ENCODE data around the gene RGS14.

RGS14 gene

GRCh38 chr5:177378884-177379883 lies 21.5 kb downstream of the RGS14 start:
- no peak for DNase-seq (ENCODE audit: low read depth)

GRCh38 chr5:177380805-177381126 lies 23.0 kb downstream of the RGS14 start:
- DNase-seq (ENCODE audit: low read depth) = no peak

- DNase-seq (ENCODE audit: low read depth) = no peak
Measured at GRCh38 chr5:177382423-177383029, 24.8 kb downstream of the RGS14 start.

GRCh38 chr5:177383181-177383580 lies 25.5 kb downstream of the RGS14 start:
- no peak for DNase-seq (ENCODE audit: low read depth)

GRCh38 chr5:177384134-177384533 lies 26.4 kb downstream of the RGS14 start, which contains the start of gene SLC34A1:
Gene SLC34A1, plus strand, starts transcription at chr5:177384434. Its CDS starts 1,308 bp downstream, at chr5:177385742.
- DNase-seq (ENCODE audit: low read depth) = no peak

DNA sequence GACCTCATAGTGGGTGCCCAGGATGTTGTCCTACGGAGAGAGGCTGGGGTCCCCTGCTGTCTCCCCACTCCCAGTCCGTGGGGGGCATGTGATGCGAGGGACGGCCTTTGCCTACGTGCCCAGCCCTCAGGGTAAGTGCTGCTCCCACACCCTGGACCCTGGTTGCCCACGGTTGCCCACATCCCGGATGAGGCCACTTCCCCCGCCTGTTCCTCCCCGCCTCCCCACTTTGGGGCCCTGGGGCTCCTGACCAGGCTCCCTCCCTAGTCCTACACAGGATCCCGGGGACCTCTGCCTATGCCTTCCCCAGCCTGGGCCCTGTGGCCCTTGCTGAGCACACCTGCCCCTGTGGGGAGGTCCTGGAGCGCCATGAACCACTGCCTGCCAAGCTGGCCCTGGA lies 28.0 kb downstream of the RGS14 start:
- DNase-seq (ENCODE audit: low read depth) = no peak

GRCh38 chr5:177386542-177386941 lies 28.8 kb downstream of the RGS14 start:
- no peak for DNase-seq (ENCODE audit: low read depth)

- DNase-seq (ENCODE audit: low read depth) = no peak
Measured at GRCh38 chr5:177387405-177387804, 29.7 kb downstream of the RGS14 start.

DNA sequence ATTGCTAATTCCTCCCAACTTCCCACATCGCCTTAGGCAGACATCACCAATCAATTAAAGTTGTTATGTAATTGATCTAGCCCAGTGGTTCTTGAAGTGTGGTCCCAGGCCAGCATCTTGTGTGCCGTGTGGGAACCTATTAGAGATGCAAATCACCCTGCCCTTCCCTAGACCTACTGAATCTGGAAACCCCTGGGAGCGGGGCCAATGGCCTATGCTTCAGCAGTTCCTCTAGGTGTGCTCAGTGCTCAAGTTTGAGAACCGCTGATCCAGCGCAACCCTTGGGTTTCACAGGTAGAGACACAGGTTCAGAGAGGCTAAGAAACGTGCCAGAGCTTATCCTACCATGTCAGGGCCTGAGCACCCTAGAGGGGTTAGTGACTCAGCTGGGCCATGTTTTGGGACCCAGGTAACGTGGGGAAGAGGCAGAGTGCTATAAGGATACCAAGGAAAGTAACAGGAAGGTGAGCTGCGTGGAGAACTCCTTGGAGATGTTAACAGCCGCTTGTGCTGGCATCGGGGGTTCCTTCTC lies 30.9 kb downstream of the RGS14 start:
- no peak for DNase-seq (ENCODE audit: low read depth)

GRCh38 chr5:177389241-177390169 lies 31.8 kb downstream of the RGS14 start:
- DNase-seq (ENCODE audit: low read depth) = peak; percentile 42

DNA sequence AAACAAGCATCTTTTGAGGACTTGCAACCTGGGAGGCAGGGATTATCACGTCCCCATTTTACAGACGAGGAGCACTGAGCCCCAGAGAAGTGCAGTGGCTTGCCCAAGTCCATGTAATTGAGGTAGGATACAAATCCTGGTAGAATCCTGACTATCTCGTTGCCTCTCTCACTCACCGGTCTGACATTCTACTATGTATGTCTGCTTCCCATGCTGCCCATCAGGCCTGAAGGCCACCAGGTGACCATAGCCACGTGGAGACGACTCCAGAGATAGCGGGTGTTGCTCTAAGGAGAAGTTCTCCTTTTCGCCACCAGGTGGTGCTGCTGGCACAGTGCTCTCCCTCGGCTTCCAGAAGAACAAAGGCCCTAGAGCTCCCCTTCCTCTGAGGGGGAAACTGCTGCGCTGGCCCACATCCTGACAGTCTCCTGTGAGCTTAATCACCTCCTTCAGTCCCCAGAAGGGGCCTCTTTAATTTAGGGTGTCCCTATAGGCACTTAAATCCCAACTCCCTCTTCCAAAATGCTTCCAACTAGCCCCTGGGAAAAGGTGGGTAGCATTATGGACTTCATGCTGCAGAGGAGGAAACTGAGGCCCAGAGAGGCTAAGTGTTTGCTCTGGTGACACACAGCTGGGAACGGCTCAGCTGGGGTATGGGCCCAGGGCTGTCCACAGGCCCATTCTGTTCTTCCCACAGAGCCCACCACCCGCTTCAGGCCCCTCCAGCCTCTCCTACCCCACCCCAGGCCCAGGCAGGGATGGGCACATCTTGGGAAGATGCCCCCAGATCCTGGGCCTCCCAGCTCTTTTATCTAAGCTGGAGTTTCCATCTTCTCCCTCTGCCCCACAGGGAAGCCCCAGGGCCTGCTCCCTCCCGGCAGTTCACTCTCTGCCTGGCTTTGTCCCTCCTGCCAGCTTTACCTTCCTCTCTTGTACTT lies 32.9 kb downstream of the RGS14 start:
- peak; percentile 80 for DNase-seq (ENCODE audit: low read depth)

- no peak for DNase-seq (ENCODE audit: low read depth)
Measured at GRCh38 chr5:177392765-177393164, 35.0 kb downstream of the RGS14 start.

DNA sequence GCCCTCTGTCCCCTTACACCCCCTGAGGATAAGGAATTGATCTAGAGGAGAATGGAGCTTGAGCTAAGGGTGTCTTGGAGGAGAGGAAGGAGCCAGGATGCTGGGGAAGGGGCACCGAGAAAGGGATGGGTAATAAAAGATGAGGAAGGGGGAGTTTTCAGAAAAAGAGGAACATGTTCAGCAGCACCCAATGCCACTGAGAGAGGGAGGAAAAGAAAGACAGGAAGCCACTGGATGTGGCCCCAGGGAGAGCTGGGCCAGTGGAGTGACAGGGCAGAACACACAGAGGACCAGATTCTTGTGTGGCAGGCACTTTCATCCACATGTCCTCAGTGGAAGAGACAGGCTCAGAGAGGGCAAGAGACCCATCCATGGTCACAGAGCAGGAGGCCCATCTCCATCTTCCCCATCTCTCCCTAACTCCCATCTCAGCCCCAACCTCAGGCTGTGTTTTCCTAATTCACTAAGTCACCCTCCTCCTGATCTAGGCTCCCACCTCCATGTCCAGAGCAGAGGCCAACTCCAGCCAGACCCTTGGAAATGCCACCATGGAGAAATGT lies 35.6 kb downstream of the RGS14 start:
- DNase-seq (ENCODE audit: low read depth) = no peak

DNA sequence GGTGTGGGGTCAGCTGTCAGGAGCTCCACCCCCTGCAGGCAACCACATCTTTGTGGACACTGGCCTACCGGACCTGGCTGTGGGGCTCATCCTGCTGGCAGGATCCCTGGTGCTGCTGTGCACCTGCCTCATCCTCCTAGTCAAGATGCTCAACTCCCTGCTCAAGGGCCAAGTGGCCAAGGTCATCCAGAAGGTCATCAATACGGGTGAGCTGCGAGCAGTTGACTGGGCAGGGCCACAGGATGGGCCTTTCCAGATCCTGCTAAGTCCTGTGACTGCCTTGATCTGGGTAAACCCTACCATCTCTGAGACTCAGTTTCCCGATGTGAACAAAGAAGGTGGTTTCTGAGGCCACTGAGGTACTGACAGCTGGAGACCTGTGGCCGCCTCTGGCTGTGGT lies 36.3 kb downstream of the RGS14 start:
- DNase-seq (ENCODE audit: low read depth) = no peak

DNA sequence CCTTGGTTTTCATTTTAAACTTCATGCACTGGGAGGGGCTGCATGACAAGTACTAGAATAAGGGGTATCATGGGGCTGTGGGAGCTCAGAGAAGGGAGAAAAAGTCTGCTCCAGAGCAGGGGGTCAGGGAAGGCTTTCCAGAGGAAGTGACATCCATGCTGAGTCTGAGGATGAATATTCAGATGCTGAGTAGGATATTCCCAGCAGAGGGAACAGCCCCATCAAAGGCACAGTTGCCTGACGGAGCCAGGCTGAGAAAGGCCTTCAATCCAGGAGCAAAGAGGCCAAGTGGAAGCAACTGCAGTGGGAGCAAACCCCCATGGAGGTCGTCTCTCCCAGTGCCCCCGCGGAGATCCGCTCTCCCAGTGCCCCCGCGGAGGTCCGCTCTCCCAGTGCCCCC lies 38.4 kb downstream of the RGS14 start:
- DNase-seq (ENCODE audit: low read depth) = no peak

- no peak for DNase-seq (ENCODE audit: low read depth)
Measured at GRCh38 chr5:177396807-177397206, 39.1 kb downstream of the RGS14 start.

DNA sequence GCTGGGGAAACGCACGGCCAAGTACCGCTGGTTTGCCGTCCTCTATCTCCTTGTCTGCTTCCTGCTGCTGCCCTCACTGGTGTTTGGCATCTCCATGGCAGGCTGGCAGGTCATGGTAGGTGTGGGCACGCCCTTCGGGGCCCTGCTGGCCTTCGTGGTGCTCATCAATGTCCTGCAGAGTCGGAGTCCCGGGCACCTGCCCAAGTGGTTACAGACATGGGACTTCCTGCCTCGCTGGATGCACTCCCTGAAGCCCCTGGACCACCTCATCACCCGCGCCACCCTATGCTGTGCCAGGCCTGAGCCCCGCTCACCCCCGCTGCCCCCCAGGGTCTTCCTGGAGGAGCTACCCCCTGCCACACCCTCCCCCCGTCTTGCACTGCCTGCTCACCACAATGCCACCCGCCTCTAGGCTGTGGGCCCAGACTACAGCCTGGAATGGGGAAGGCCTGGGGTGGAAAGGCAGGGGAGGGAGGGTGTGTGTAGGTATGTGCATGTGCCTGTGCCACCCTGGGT lies 40.2 kb downstream of the RGS14 start:
- DNase-seq (ENCODE audit: low read depth) = no peak

- no peak for DNase-seq (ENCODE audit: low read depth)
Measured at GRCh38 chr5:177399997-177400868, 42.5 kb downstream of the RGS14 start, which contains the start of gene PFN3. Gene PFN3, minus strand, starts transcription at chr5:177400661. Its CDS starts 85 bp downstream, at chr5:177400576.

Data from T follicular helper cell (primary cell).